Prostate gland (tissue), 2 donors: Measurements from ENCODE around the gene RAB6B. TPM values are rescaled to one million over a fixed set of nuclear protein-coding genes. Genes with fewer than 3 reads are reported as not detected.

Source experiments
- DNase-seq: peaks from one replicate; pipeline ENCODE4 v3.0.0-alpha.2; 2019; ENCODE audit warnings: low spot score
- H3K27ac ChIP-seq, 2 donors: fragments of 200-600 bp; sonication (generic); 2 replicates each; pipeline ENCODE4 v1.5.1; 2017 to 2019
- H3K27me3 ChIP-seq: fragments of 200-600 bp; sonication (generic); replicated peaks from 2 replicates; pipeline ENCODE4 v1.5.1; 2019; ENCODE audit not compliant: insufficient read depth
- H3K36me3 ChIP-seq, 2 donors: fragments of 200-600 bp; sonication (generic); 1 replicate in 1 of 2; 2 replicates in 1 of 2; pipeline versions ENCODE4 v1.5.1 to v1.8.1; 2017 to 2019
- H3K4me1 ChIP-seq: fragments of 200-600 bp; sonication (generic); replicated peaks from 2 replicates; pipeline ENCODE4 v1.5.1; 2019
- H3K4me3 ChIP-seq, 2 donors: fragments of 200-600 bp; sonication (generic); 2 replicates each; pipeline ENCODE4 v1.5.1; 2017 to 2019
- H3K9me3 ChIP-seq: fragments of 200-600 bp; sonication (generic); 2 replicates; pipeline ENCODE4 v1.5.1; 2017
- POLR2A ChIP-seq: fragments of 450-650 bp; IDR thresholded peaks from one replicate; pipeline ENCODE4 v1.6.1; 2016; ENCODE audit warnings: antibody characterized with exemption, mild to moderate bottlenecking
- POLR2AphosphoS5 ChIP-seq: sonication (generic); formaldehyde crosslinking; IDR thresholded peaks from one replicate; pipeline ENCODE4 v1.6.1; 2017; ENCODE audit warnings: antibody characterized with exemption
- WGBS: methylation state at CpG from one replicate; pipeline ENCODE4 v1.1.5; 2018; 5-methylcytosine and 5-hydroxymethylcytosine counted together
- intact Hi-C: fragments of 100-400 bp; cut with DNase I; formaldehyde crosslinking; loops from one replicate; pipeline ENCODE4 v1.14.2; 2022
- total RNA-seq, 2 donors: library from RNA; depleted of rRNA; stranded (reverse); fragments of >200 nt; gene quantifications; one replicate each; pipeline ENCODE4 v1.1.0, GENCODE V29; 2016
- TF ChIP-seq, protein P1 (sequence below), 4 experiments: fragments of 200-600 bp in 2 of 4; fragments of 450-650 bp in 2 of 4; sonication (generic) in 2 of 4; IDR thresholded peaks; 1 replicate in 3 of 4; 2 replicates in 1 of 4; pipeline ENCODE4 v1.5.1; 2016 to 2019; ENCODE audit warnings: antibody characterized with exemption in 4 of 4, mild to moderate bottlenecking in 2 of 4, moderate library complexity in 2 of 4

The RAB6B gene
- total RNA-seq, 2 donors from 2014 or later = 4.5 to 7.1 TPM

DNA sequence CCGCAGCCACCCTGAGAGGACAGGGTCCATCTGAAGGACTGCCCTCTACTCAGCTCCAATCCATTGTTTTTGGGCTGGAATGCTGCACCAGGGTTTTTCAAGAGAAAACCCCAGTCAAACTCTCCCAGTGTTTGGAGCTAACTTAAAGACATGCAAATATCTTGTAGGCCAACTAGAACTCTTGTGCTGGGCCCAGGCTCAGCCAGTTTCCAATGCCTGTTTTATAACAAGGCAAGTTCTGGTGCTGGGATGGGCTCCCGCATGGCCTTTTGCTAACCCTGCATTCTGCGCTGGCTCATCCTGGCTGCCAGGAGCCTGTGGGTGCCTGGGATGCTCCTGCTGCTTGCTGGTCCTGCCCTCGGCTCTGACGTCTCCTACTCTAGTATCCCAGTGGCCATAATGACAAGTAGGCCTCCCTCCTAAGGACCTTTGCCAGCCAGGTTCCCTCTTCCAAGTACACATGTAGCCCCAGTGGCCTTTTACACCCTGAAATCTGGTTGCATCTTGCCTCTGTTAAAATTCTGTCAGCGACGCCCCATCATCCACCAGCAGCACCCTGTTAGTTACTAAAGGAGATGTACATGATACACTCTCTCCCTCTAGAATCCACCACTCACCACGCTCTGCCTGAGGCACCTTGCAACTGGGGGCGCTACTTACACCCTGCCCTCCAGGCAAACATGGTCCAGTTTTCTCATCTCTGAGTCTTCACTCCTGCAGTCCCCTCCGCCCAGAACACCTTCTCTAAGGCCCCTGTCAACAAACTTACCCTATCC lies 30.5 kb upstream of the RAB6B start:
- Histone ChIP-seq H3K27me3 (no peaks in the 10 kb centered on the region), H3K27ac (no peak overlapping the region), H3K4me3 (no peak overlapping the region), H3K36me3 (no peaks in the 10 kb centered on the region), H3K4me1 (peaks cover 3% of the 10 kb centered on the region), H3K9me3 (no peaks in the 10 kb centered on the region)
- 96% methylated on average over 10 of the region's 10 CpGs for WGBS
- intact Hi-C loops = loop anchor here (10.0 kb wide), 2 partner anchors 261 to 1201 kb away; partner anchors contain the start of genes NPHP3 and TOPBP1
- no peak for DNase-seq
- TF ChIP-seq, protein P1, sequence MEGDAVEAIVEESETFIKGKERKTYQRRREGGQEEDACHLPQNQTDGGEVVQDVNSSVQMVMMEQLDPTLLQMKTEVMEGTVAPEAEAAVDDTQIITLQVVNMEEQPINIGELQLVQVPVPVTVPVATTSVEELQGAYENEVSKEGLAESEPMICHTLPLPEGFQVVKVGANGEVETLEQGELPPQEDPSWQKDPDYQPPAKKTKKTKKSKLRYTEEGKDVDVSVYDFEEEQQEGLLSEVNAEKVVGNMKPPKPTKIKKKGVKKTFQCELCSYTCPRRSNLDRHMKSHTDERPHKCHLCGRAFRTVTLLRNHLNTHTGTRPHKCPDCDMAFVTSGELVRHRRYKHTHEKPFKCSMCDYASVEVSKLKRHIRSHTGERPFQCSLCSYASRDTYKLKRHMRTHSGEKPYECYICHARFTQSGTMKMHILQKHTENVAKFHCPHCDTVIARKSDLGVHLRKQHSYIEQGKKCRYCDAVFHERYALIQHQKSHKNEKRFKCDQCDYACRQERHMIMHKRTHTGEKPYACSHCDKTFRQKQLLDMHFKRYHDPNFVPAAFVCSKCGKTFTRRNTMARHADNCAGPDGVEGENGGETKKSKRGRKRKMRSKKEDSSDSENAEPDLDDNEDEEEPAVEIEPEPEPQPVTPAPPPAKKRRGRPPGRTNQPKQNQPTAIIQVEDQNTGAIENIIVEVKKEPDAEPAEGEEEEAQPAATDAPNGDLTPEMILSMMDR (IDR thresholded peaks at IDR 0.05) = no peak
- no peak for TF ChIP-seq POLR2AphosphoS5
- TF ChIP-seq POLR2A = no peak

DNA sequence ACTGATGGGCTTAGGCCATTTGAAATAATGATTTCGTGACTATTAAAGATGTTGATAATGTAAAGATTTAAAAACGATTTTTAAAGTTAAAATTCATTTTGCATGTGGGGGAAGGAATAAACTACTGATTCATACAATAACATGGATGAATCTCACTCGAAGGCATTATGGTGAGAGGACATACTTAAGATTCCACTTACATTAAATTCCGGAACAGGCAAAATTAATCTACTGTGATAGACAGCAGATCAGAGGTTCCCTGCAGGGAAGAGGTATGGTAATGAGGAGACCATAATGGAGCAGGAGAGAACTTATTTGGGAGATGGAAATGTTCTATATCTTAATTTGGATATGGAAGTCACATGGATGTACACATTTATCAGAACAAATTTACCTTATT lies 28.4 kb upstream of the RAB6B start:
- no peak overlapping the region for H3K27ac ChIP-seq
- WGBS = 84% methylated on average over 4 of the region's 4 CpGs

DNA sequence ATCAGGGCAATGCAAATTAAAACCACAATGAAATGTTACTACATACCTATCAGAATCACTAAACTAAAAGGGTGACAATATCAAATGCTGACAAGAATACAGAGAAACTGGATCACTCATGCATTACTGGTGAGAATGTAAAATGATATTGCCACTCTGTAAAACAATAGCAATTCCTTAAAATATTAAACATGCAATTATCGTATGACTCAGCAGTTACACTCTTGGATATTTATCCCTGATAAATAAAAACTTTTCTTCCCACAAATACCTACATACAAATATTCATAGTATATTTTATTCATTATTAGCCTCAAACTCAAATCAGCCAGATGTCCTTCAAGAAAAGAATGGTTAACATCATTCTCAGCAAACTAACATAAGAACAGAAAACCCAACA lies 25.9 kb upstream of the RAB6B start:
- no peak for TF ChIP-seq POLR2A
- no peak for TF ChIP-seq POLR2AphosphoS5
- TF ChIP-seq, protein P1 (IDR thresholded peaks at IDR 0.05) = no peak
- Histone ChIP-seq H3K27me3 (peaks cover 2% of the 10 kb centered on the region), H3K36me3 (no peaks in the 10 kb centered on the region), H3K4me1 (no peaks in the 10 kb centered on the region), H3K9me3 (no peaks in the 10 kb centered on the region), H3K27ac (no peak overlapping the region), H3K4me3 (no peak overlapping the region)
- intact Hi-C loops = loop anchor here (10.0 kb wide), 2 partner anchors 257 to 1197 kb away; partner anchors contain the start of genes NPHP3 and TOPBP1
- 93% methylated on average over 1 of the region's 1 CpG for WGBS
- no peak for DNase-seq

More for the DNA sequence above, 28.4 kb upstream of the RAB6B start:
- DNase-seq = no peak
- Histone ChIP-seq H3K4me3 (no peak overlapping the region), H3K4me1 (no peaks in the 10 kb centered on the region), H3K36me3 (no peaks in the 10 kb centered on the region), H3K27me3 (peaks cover 2% of the 10 kb centered on the region), H3K9me3 (no peaks in the 10 kb centered on the region)
- intact Hi-C loops = loop anchor here (10.0 kb wide), 2 partner anchors 259 to 1199 kb away; partner anchors contain the start of genes NPHP3 and TOPBP1
- TF ChIP-seq POLR2AphosphoS5 = no peak
- TF ChIP-seq, protein P1 (IDR thresholded peaks at IDR 0.05) = no peak
- TF ChIP-seq POLR2A = no peak

DNA sequence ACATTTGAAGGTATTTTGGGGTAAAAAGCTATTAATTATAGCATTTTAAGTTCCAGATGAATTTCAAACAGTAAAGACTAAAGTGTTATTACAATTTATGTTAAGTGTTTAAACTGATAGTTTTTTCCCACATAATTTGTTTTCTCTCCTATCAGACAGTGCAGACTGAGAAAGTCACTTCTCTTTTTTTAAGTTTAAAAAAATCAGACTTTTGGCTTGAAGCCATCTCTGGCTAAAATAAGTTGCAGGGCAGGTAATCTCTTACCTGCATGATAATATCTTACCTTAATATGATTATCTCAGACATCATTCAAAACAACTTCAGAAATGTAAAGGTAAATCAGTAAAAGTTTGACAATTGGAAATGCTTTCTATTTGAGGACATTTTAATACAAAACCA lies 21.5 kb upstream of the RAB6B start:
- TF ChIP-seq POLR2AphosphoS5 (no peak), POLR2A (no peak)
- TF ChIP-seq, protein P1 (IDR thresholded peaks at IDR 0.05) = no peak
- H3K4me3 ChIP-seq = no peak overlapping the region

More for the DNA sequence above, 21.5 kb upstream of the RAB6B start:
- Histone ChIP-seq H3K27ac (no peak overlapping the region), H3K9me3 (no peaks in the 10 kb centered on the region), H3K4me1 (no peaks in the 10 kb centered on the region), H3K36me3 (no peaks in the 10 kb centered on the region), H3K27me3 (peaks cover 2% of the 10 kb centered on the region)
- intact Hi-C loops = no loop called here
- DNase-seq = no peak
